Bronchial epithelial cell (primary cell): ENCODE data around the gene NFAT5. TPM values are rescaled to one million over a fixed set of nuclear protein-coding genes. Genes with fewer than 3 reads are reported as not detected.

Source experiments
- DNase-seq: peaks from one replicate; pipeline ENCODE4 v3.0.0-alpha.2; 2010; ENCODE audit warnings: low read depth
- FAIRE-seq: peaks from 2 replicates; lab custom pipeline; 2011; peaks lifted over from hg19 to GRCh38; lab: Jason Lieb, UNC
- H3K27me3 ChIP-seq: 2 replicates; pipeline ENCODE4 v1.5.1; 2011; ENCODE audit warnings: low read length; ENCODE audit not compliant: control insufficient read depth, insufficient read depth
- H3K36me3 ChIP-seq: 2 replicates; pipeline ENCODE4 v1.5.1; 2011; ENCODE audit warnings: low read length; ENCODE audit not compliant: control insufficient read depth, insufficient read depth
- H3K4me3 ChIP-seq: 2 replicates; pipeline ENCODE4 v1.5.1; 2011; ENCODE audit warnings: mild to moderate bottlenecking, low read depth, low read length, control low read depth
- total RNA-seq: library from RNA; depleted of rRNA; stranded (reverse); fragments of >200 nt; gene quantifications from 2 replicates; pipeline ENCODE4 v1.2.1, GENCODE V29; 2014
- TF ChIP-seq, protein P1 (sequence below): IDR thresholded peaks from 2 replicates; pipeline ENCODE4 v1.5.1; 2011; ENCODE audit warnings: mild to moderate bottlenecking, moderate library complexity, low read length, control low read depth, inconsistent platforms; ENCODE audit not compliant: insufficient read depth, severe bottlenecking

Gene NFAT5
- total RNA-seq, 1 donor from 2014 or later: 11.1 TPM

DNA sequence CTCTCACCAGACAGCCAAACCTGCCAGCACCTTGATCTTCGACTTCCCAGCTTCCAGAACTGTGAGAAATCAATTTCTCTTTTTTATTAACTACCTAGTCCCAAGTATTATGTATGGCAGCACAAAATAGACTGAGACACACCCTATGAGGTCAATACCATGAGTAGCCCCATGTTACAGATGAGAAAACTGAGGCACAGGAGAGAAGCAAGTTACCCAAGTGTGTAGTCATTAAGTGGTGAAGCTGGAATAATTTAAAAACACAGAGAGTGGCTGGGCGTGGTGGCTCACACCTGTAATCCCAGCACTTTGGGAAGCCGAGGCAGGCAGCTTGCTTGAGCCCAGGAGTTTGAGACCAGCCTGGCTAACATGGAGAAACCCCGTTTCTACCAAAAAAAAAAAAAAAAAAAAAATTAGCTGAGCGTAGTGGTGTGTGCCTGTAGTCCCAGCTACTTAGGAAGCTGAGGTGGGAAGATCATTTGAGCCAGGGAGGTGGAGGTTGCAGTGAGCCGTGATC is 155.7 kb downstream of the NFAT5 start:
- TF ChIP-seq, protein P1, sequence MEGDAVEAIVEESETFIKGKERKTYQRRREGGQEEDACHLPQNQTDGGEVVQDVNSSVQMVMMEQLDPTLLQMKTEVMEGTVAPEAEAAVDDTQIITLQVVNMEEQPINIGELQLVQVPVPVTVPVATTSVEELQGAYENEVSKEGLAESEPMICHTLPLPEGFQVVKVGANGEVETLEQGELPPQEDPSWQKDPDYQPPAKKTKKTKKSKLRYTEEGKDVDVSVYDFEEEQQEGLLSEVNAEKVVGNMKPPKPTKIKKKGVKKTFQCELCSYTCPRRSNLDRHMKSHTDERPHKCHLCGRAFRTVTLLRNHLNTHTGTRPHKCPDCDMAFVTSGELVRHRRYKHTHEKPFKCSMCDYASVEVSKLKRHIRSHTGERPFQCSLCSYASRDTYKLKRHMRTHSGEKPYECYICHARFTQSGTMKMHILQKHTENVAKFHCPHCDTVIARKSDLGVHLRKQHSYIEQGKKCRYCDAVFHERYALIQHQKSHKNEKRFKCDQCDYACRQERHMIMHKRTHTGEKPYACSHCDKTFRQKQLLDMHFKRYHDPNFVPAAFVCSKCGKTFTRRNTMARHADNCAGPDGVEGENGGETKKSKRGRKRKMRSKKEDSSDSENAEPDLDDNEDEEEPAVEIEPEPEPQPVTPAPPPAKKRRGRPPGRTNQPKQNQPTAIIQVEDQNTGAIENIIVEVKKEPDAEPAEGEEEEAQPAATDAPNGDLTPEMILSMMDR: no peak
- FAIRE-seq (no peak), DNase-seq (no peak)
- H3K36me3 ChIP-seq: peaks cover 13% of the 10 kb centered on the region
- no peak overlapping the region for H3K4me3 ChIP-seq
- no peaks in the 10 kb centered on the region for H3K27me3 ChIP-seq

- Histone ChIP-seq H3K27me3 (no peaks in the 10 kb centered on the region), H3K36me3 (peaks cover 6% of the 10 kb centered on the region), H3K4me3 (no peak overlapping the region)
- DNase-seq: no peak
- no peak for FAIRE-seq
- TF ChIP-seq, protein P1: no peak
Measured at GRCh38 chr16:69724414-69724873, 158.7 kb downstream of the NFAT5 start.

- no peaks in the 10 kb centered on the region for H3K27me3 ChIP-seq
- FAIRE-seq (no peak), DNase-seq (no peak)
- peak overlapping the region; percentile 53 for H3K4me3 ChIP-seq
- H3K36me3 ChIP-seq: peaks cover 4% of the 10 kb centered on the region
- TF ChIP-seq, protein P1: no peak
Measured at GRCh38 chr16:69724981-69725479, 159.3 kb downstream of the NFAT5 start.

- DNase-seq: no peak
- no peak for FAIRE-seq
- Histone ChIP-seq H3K36me3 (peaks cover 3% of the 10 kb centered on the region), H3K4me3 (peak overlapping the region; percentile 53), H3K27me3 (no peaks in the 10 kb centered on the region)
- TF ChIP-seq, protein P1: no peak
Measured at GRCh38 chr16:69725480-69726312, 159.9 kb downstream of the NFAT5 start.

DNA sequence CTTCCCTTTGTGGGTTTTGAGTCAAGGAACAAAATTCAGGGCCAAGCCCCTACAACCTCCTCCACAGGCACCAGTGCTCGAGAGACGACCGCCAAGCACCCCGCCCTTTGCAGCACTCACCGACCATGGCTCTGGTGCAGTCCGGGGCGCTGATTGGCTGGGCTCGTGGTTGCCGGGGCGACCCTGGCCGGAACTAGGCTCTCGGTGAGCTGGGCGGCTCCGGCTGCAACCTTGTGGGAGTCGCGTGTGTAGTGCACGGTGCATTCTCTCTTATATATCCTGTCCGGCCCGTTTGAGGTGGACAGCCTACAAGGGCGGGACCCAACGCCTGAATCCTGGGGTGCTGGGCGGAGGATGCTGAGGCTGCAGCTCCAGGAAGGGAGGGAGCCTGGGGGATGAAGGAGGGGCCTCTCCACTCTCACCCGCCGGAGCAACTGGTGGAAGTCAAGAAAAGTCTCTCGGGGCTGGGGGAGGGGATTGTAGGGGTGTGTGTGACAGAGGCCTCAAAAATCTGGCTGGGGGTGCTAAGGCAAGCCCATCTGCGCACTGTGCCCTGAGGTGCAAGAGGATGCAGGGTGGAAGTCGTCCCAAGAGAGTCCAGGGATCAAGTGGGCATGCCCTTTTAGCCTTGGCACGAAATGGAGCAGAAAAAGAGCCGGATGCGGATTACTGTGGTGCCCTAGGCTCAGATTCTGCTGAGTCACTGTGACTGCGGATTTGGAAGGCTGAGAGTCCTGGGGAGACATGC is 160.7 kb downstream of the NFAT5 start, which contains the start of gene NQO1:
NQO1 (minus strand) TSS at position 248 of the 748 bp plus-strand sequence; CDS start at position 127, 121 bp downstream.
- H3K36me3 ChIP-seq: peaks cover 2% of the 10 kb centered on the region
- DNase-seq: peak; percentile 92
- TF ChIP-seq, protein P1: no peak
- peak within 1 kb of the TSS; percentile 53 for H3K4me3 ChIP-seq
- H3K27me3 ChIP-seq: no peaks in the 10 kb centered on the region
- FAIRE-seq: no peak
